Activated T-cell treated with anti-CD3 and anti-CD28 coated beads, Interleukin-2, amount 50 U/mL, for 4 hours (primary cell): Measurements from ENCODE around the gene CCDC117. TPM values are rescaled to one million over a fixed set of nuclear protein-coding genes. Genes with fewer than 3 reads are reported as not detected.
A peak's percentile ranks its signal among the peaks of the same experiment; 100 is the strongest.
"Not testable (repeated sequence)": the region's sequence is repeated elsewhere in the genome, so short reads cannot be mapped to it uniquely, and the experiment has no call there.

Experiments
- ATAC-seq, 2 donors: fragments of 200-7000 bp; cut with Tn5 transposase; one replicate each; pipeline ENCODE4 v1.10.0; 2021
- DNase-seq: peaks from one replicate; pipeline ENCODE4 v3.0.0-alpha.2; 2020
- H3K27me3 Mint-ChIP-seq: one replicate; pipeline ENCODE4 v1.8.0; 2021; ENCODE audit warnings: low read depth, mixed read lengths
- H3K36me3 Mint-ChIP-seq: one replicate; pipeline ENCODE4 v1.8.0; 2022; ENCODE audit warnings: mixed read lengths; ENCODE audit not compliant: insufficient read depth
- H3K4me1 Mint-ChIP-seq: one replicate; pipeline ENCODE4 v1.8.0; 2021; ENCODE audit warnings: low read depth, mixed read lengths
- H3K4me3 Mint-ChIP-seq: one replicate; pipeline ENCODE4 v1.8.0; 2021; ENCODE audit warnings: mild to moderate bottlenecking, moderate library complexity, mixed read lengths
- H3K9me3 Mint-ChIP-seq: one replicate; pipeline ENCODE4 v1.8.0; 2021; ENCODE audit warnings: mixed read lengths
- total RNA-seq, 3 donors: library from RNA; stranded (reverse); gene quantifications; one replicate each; pipeline ENCODE4 v1.2.1, GENCODE V29; 2021

CCDC117 gene
- total RNA-seq, 3 donors from 2014 or later = 27.2 to 31.2 (median 28.5) TPM

- not testable (repeated sequence) for ATAC-seq, H3K9me3 Mint-ChIP-seq, DNase-seq, H3K36me3 Mint-ChIP-seq, H3K27me3 Mint-ChIP-seq, H3K4me1 Mint-ChIP-seq, H3K4me3 Mint-ChIP-seq
Measured at GRCh38 chr22:28754512-28754911, 18.0 kb upstream of the CCDC117 start.

- ATAC-seq = no peak
- H3K4me3 Mint-ChIP-seq = no peak overlapping the region
- DNase-seq = no peak
- H3K9me3 Mint-ChIP-seq = no peaks in the 10 kb centered on the region
- H3K36me3 Mint-ChIP-seq = no peaks in the 10 kb centered on the region
- H3K27me3 Mint-ChIP-seq = no peaks in the 10 kb centered on the region
- no peaks in the 10 kb centered on the region for H3K4me1 Mint-ChIP-seq
Measured at GRCh38 chr22:28759861-28760560, 12.5 kb upstream of the CCDC117 start.

- no peak for DNase-seq
- Mint-ChIP-seq H3K9me3 (no peaks in the 10 kb centered on the region), H3K4me1 (no peaks in the 10 kb centered on the region), H3K36me3 (no peaks in the 10 kb centered on the region), H3K4me3 (no peak overlapping the region), H3K27me3 (no peaks in the 10 kb centered on the region)
- ATAC-seq = no peak
Measured at GRCh38 chr22:28761449-28761755, 11.1 kb upstream of the CCDC117 start.

GRCh38 chr22:28762000-28762399 lies 10.5 kb upstream of the CCDC117 start:
- H3K4me3 Mint-ChIP-seq, H3K4me1 Mint-ChIP-seq, H3K9me3 Mint-ChIP-seq, H3K36me3 Mint-ChIP-seq, DNase-seq, ATAC-seq, H3K27me3 Mint-ChIP-seq: not testable (repeated sequence)

GRCh38 chr22:28766628-28767027 lies 5.9 kb upstream of the CCDC117 start:
- H3K36me3 Mint-ChIP-seq = no peaks in the 10 kb centered on the region
- DNase-seq (no peak), ATAC-seq (no peak)
- no peak overlapping the region for H3K4me3 Mint-ChIP-seq
- H3K27me3 Mint-ChIP-seq = no peaks in the 10 kb centered on the region
- no peaks in the 10 kb centered on the region for H3K9me3 Mint-ChIP-seq
- H3K4me1 Mint-ChIP-seq = no peaks in the 10 kb centered on the region

- Mint-ChIP-seq H3K4me3 (no peak overlapping the region), H3K4me1 (peaks cover 9% of the 10 kb centered on the region), H3K9me3 (no peaks in the 10 kb centered on the region), H3K27me3 (no peaks in the 10 kb centered on the region), H3K36me3 (peaks cover 5% of the 10 kb centered on the region)
- ATAC-seq (no peak), DNase-seq (no peak)
Measured at GRCh38 chr22:28768701-28769393, 3.6 kb upstream of the CCDC117 start.

GRCh38 chr22:28769394-28770085 lies 3.0 kb upstream of the CCDC117 start:
- Mint-ChIP-seq H3K4me1 (peaks cover 12% of the 10 kb centered on the region), H3K36me3 (peaks cover 8% of the 10 kb centered on the region), H3K4me3 (no peak overlapping the region), H3K9me3 (no peaks in the 10 kb centered on the region), H3K27me3 (no peaks in the 10 kb centered on the region)
- ATAC-seq = no peak
- DNase-seq = no peak

GRCh38 chr22:28771195-28771791 lies 1.2 kb upstream of the CCDC117 start:
- Mint-ChIP-seq H3K9me3 (no peaks in the 10 kb centered on the region), H3K4me1 (peaks cover 23% of the 10 kb centered on the region), H3K4me3 (no peak overlapping the region), H3K27me3 (no peaks in the 10 kb centered on the region), H3K36me3 (peaks cover 13% of the 10 kb centered on the region)
- no peak for DNase-seq
- no peak for ATAC-seq

GRCh38 chr22:28773461-28773867 lies 969 bp downstream of the CCDC117 start:
- ATAC-seq (peak; percentile 64 to 65), DNase-seq (no peak)
- no peaks in the 10 kb centered on the region for H3K9me3 Mint-ChIP-seq
- peaks cover 25% of the 10 kb centered on the region for H3K4me1 Mint-ChIP-seq
- peaks cover 16% of the 10 kb centered on the region for H3K36me3 Mint-ChIP-seq
- H3K27me3 Mint-ChIP-seq = no peaks in the 10 kb centered on the region
- peak overlapping the region; percentile 97 for H3K4me3 Mint-ChIP-seq

- DNase-seq = no peak
- Mint-ChIP-seq H3K4me3 (peak overlapping the region; percentile 97), H3K9me3 (no peaks in the 10 kb centered on the region), H3K36me3 (peaks cover 16% of the 10 kb centered on the region), H3K27me3 (no peaks in the 10 kb centered on the region), H3K4me1 (peaks cover 27% of the 10 kb centered on the region)
- no peak for ATAC-seq
Measured at GRCh38 chr22:28774378-28774777, 1.9 kb downstream of the CCDC117 start.

- DNase-seq (no peak), ATAC-seq (no peak)
- no peaks in the 10 kb centered on the region for H3K9me3 Mint-ChIP-seq
- no peaks in the 10 kb centered on the region for H3K27me3 Mint-ChIP-seq
- H3K4me3 Mint-ChIP-seq = no peak overlapping the region
- peaks cover 23% of the 10 kb centered on the region for H3K4me1 Mint-ChIP-seq
- H3K36me3 Mint-ChIP-seq = peaks cover 24% of the 10 kb centered on the region
Measured at GRCh38 chr22:28779833-28780232, 7.3 kb downstream of the CCDC117 start.

- DNase-seq (no peak), ATAC-seq (no peak)
- H3K4me1 Mint-ChIP-seq = peaks cover 21% of the 10 kb centered on the region
- H3K9me3 Mint-ChIP-seq = no peaks in the 10 kb centered on the region
- H3K27me3 Mint-ChIP-seq = no peaks in the 10 kb centered on the region
- peaks cover 25% of the 10 kb centered on the region for H3K36me3 Mint-ChIP-seq
- H3K4me3 Mint-ChIP-seq = no peak overlapping the region
Measured at GRCh38 chr22:28780296-28780695, 7.8 kb downstream of the CCDC117 start.

- H3K27me3 Mint-ChIP-seq = no peaks in the 10 kb centered on the region
Measured at GRCh38 chr22:28783786-28784671, 11.5 kb downstream of the CCDC117 start.

GRCh38 chr22:28788601-28789000 lies 16.1 kb downstream of the CCDC117 start:
- Mint-ChIP-seq H3K4me3 (no peak overlapping the region), H3K36me3 (peaks cover 30% of the 10 kb centered on the region), H3K9me3 (no peaks in the 10 kb centered on the region), H3K27me3 (no peaks in the 10 kb centered on the region), H3K4me1 (peaks cover 27% of the 10 kb centered on the region)
- DNase-seq = no peak
- no peak for ATAC-seq

More at GRCh38 chr22:28783786-28784671, 11.5 kb downstream of the CCDC117 start:
- DNase-seq = no peak
- H3K9me3 Mint-ChIP-seq = no peaks in the 10 kb centered on the region
- H3K36me3 Mint-ChIP-seq = peaks cover 28% of the 10 kb centered on the region
- H3K4me3 Mint-ChIP-seq = no peak overlapping the region
- ATAC-seq = no peak
- H3K4me1 Mint-ChIP-seq = peaks cover 10% of the 10 kb centered on the region
